Fibroblast of the aortic adventitia (primary cell): Measurements from ENCODE around the gene CHIA. TPM values are rescaled to one million over a fixed set of nuclear protein-coding genes. Genes with fewer than 3 reads are reported as not detected.

Source experiments
- DNase-seq: peaks from one replicate; pipeline ENCODE4 v3.0.0-alpha.2; 2010; ENCODE audit warnings: low read depth
- H3K4me3 ChIP-seq: 2 replicates; pipeline ENCODE4 v1.5.1; 2011; ENCODE audit warnings: low read depth, mild to moderate bottlenecking, control low read depth, low read length, moderate library complexity
- CTCF ChIP-seq: IDR thresholded peaks from 2 replicates; pipeline ENCODE4 v1.5.1; 2011; ENCODE audit warnings: mild to moderate bottlenecking, low read length, control low read depth, inconsistent platforms; ENCODE audit not compliant: insufficient read depth
- total RNA-seq: library from RNA; depleted of rRNA; stranded (reverse); fragments of >200 nt; gene quantifications from 2 replicates; pipeline ENCODE4 v1.2.3, GENCODE V29; 2012; ENCODE audit warnings: low replicate concordance

Gene CHIA
- total RNA-seq, 1 donor = not detected

DNA sequence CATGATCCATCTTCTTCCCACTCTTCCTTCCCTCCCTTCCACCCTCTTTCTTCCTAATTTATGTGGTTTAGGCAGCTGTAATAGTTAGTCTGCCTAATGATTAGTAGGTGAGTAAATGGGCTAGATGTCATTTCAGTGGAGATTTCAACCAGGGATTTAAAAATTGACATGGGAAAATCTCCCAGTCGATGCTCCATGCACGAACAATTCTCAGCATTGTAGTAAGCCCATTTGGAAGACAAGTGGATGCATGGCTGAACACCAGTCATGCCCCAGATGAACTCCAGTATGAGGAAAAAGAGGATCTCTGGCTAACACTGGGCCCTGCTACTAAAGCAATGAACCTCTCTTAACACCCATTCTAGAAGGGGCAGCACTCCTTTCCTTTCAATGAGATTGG, 37.9 kb upstream of the CHIA start:
- H3K4me3 ChIP-seq = no peak overlapping the region
- TF ChIP-seq CTCF = no peak
- DNase-seq = no peak

DNA sequence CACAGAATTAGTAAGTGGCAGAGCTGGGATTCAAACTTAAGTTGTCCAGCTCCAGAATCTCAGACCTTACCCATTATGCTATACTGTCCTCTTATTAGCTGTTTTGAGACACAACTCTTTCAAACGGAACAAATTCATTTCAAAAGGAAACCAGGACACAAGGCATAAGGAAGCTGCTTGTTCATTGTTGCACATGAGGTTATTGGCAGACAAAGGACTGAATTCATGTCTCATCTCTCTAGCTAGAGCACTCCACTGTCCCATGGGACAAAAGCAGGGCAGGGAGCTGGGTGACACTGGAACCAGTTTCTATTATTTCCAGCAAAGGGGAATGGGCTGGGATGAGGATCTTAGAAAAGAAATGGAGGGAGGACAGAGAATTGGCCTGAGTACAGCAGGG, 36.8 kb upstream of the CHIA start:
- H3K4me3 ChIP-seq = no peak overlapping the region
- TF ChIP-seq CTCF = no peak
- DNase-seq = no peak

- no peak for TF ChIP-seq CTCF
- DNase-seq = no peak
- no peak overlapping the region for H3K4me3 ChIP-seq
These were observed 33.5 kb upstream of the CHIA start for GRCh38 chr1:111256988-111257658.

GRCh38 chr1:111267801-111268508, 22.7 kb upstream of the CHIA start:
- no peak for TF ChIP-seq CTCF
- DNase-seq = no peak
- H3K4me3 ChIP-seq = no peak overlapping the region

DNA sequence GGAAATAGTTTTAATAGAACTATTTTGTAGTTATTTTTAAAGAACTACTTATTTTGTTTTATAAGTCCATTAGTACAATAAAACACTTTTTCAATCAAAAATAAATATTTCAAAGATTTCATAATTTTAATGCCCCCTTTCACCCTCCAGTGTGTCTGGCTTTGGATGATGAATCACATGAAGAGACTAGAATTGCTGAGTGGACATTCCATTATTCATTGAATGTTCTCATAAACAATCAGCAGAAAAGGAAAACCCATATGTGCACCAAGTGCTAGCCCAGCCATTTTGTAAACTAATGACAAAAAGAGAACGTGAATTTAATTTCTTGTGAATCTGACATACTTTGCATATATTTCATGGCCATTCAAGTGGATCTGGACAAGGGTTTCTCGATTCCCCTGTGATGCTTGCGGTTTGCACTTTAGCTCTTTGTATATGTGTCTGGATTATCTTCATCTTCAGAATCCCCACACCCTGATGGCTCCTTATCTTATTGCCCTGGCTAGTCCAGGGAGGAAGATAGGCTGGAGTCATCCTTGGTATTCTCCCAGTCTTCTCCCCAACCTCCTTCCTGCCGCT, 20.7 kb upstream of the CHIA start:
- H3K4me3 ChIP-seq = no peak overlapping the region
- no peak for DNase-seq
- TF ChIP-seq CTCF = no peak

- TF ChIP-seq CTCF = no peak
- DNase-seq = no peak
- H3K4me3 ChIP-seq = no peak overlapping the region
These were observed 19.7 kb upstream of the CHIA start for GRCh38 chr1:111270771-111271463.
